SK-N-SH (cell line): ENCODE results near the gene TMEM117.

ENCODE experiments used
- CTCF ChIP-seq: fragments of 200-600 bp; sonication (generic); IDR thresholded peaks from 2 replicates; pipeline ENCODE4 v1.6.1; 2017; ENCODE audit warnings: antibody characterized with exemption, mild to moderate bottlenecking, moderate library complexity
- RCOR1 ChIP-seq: fragments of 150-350 bp; IDR thresholded peaks from 2 replicates; pipeline ENCODE4 v1.6.1; 2017; ENCODE audit warnings: antibody characterized with exemption, low read length
- YY1 ChIP-seq: IDR thresholded peaks from 2 replicates; pipeline ENCODE4 v1.4.0; 2012; ENCODE audit warnings: low read depth, mild to moderate bottlenecking
- TF ChIP-seq, protein P1 (sequence below): IDR thresholded peaks from 2 replicates; pipeline ENCODE4 v1.4.0; 2012; ENCODE audit warnings: low read depth
- TF ChIP-seq, protein P2 (sequence below): IDR thresholded peaks from 2 replicates; pipeline ENCODE4 v1.6.1; 2012; ENCODE audit warnings: mild to moderate bottlenecking, low read depth, low read length, moderate library complexity

GRCh38 chr12:44307506-44308168 lies 471.8 kb downstream of the TMEM117 start:
- TF ChIP-seq CTCF, result no peak
- no peak for TF ChIP-seq RCOR1
- TF ChIP-seq YY1, result no peak
- TF ChIP-seq, protein P1, sequence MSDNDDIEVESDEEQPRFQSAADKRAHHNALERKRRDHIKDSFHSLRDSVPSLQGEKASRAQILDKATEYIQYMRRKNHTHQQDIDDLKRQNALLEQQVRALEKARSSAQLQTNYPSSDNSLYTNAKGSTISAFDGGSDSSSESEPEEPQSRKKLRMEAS, result no peak
- TF ChIP-seq, protein P2, sequence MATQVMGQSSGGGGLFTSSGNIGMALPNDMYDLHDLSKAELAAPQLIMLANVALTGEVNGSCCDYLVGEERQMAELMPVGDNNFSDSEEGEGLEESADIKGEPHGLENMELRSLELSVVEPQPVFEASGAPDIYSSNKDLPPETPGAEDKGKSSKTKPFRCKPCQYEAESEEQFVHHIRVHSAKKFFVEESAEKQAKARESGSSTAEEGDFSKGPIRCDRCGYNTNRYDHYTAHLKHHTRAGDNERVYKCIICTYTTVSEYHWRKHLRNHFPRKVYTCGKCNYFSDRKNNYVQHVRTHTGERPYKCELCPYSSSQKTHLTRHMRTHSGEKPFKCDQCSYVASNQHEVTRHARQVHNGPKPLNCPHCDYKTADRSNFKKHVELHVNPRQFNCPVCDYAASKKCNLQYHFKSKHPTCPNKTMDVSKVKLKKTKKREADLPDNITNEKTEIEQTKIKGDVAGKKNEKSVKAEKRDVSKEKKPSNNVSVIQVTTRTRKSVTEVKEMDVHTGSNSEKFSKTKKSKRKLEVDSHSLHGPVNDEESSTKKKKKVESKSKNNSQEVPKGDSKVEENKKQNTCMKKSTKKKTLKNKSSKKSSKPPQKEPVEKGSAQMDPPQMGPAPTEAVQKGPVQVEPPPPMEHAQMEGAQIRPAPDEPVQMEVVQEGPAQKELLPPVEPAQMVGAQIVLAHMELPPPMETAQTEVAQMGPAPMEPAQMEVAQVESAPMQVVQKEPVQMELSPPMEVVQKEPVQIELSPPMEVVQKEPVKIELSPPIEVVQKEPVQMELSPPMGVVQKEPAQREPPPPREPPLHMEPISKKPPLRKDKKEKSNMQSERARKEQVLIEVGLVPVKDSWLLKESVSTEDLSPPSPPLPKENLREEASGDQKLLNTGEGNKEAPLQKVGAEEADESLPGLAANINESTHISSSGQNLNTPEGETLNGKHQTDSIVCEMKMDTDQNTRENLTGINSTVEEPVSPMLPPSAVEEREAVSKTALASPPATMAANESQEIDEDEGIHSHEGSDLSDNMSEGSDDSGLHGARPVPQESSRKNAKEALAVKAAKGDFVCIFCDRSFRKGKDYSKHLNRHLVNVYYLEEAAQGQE, result no peak
